NCI-H2196 treated with DMSO at 0.1 percent for 48 hours (cell line): ENCODE results near the gene FAM114A1.
"Not testable (repeated sequence)": the region's sequence is repeated elsewhere in the genome, so short reads cannot be mapped to it uniquely, and the experiment has no call there.

Experiments
- DNase-seq: peaks from one replicate; lab custom pipeline; 2025; ENCODE audit not compliant: unreplicated experiment; lab: John Stamatoyannopoulos, UW

Gene FAM114A1

GRCh38 chr4:38959248-38959647, 91.6 kb downstream of the FAM114A1 start:
- DNase-seq = not testable (repeated sequence)

- no peak for DNase-seq
Measured at GRCh38 chr4:38964942-38965775, 97.6 kb downstream of the FAM114A1 start.

- DNase-seq = no peak
Measured at GRCh38 chr4:38965866-38966265, 98.3 kb downstream of the FAM114A1 start.

GRCh38 chr4:38967260-38968095, 99.9 kb downstream of the FAM114A1 start:
- DNase-seq = no peak

GRCh38 chr4:38968668-38969067, 101.1 kb downstream of the FAM114A1 start:
- DNase-seq = no peak

GRCh38 chr4:38976308-38976707, 108.7 kb downstream of the FAM114A1 start:
- DNase-seq = no peak

GRCh38 chr4:38979081-38979480, 111.5 kb downstream of the FAM114A1 start:
- no peak for DNase-seq

- no peak for DNase-seq
Measured at GRCh38 chr4:38979511-38980230, 112.1 kb downstream of the FAM114A1 start.

- DNase-seq = no peak
Measured at GRCh38 chr4:38980903-38981676, 113.5 kb downstream of the FAM114A1 start.

GRCh38 chr4:38982361-38983095, 114.9 kb downstream of the FAM114A1 start:
- no peak for DNase-seq

GRCh38 chr4:38983291-38983690, 115.7 kb downstream of the FAM114A1 start:
- no peak for DNase-seq

GRCh38 chr4:38983787-38984598, 116.4 kb downstream of the FAM114A1 start:
- DNase-seq = no peak

GRCh38 chr4:38985410-38986100, 117.9 kb downstream of the FAM114A1 start:
- no peak for DNase-seq

GRCh38 chr4:38987491-38987890, 119.9 kb downstream of the FAM114A1 start:
- no peak for DNase-seq

- not testable (repeated sequence) for DNase-seq
Measured at GRCh38 chr4:38988353-38988752, 120.7 kb downstream of the FAM114A1 start.

GRCh38 chr4:38989487-38989886, 121.9 kb downstream of the FAM114A1 start:
- DNase-seq = no peak

- no peak for DNase-seq
Measured at GRCh38 chr4:38990241-38990640, 122.6 kb downstream of the FAM114A1 start.

- no peak for DNase-seq
Measured at GRCh38 chr4:38993683-38994082, 126.1 kb downstream of the FAM114A1 start.

GRCh38 chr4:38994135-38994534, 126.5 kb downstream of the FAM114A1 start:
- DNase-seq = no peak
